GM06990 (cell line): ENCODE data around the gene H6PD.
A peak's percentile ranks its signal among the peaks of the same experiment; 100 is the strongest.

ENCODE experiments used
- DNase-seq: peaks from one replicate; pipeline ENCODE4 v3.0.0-alpha.2; 2011; ENCODE audit not compliant: insufficient read length; ENCODE audit errors: extremely low read depth
- H3K27me3 ChIP-seq: replicated peaks from 2 replicates; pipeline ENCODE4 v1.6.0; 2011; ENCODE audit warnings: low read length; ENCODE audit not compliant: control insufficient read depth, insufficient read depth
- H3K36me3 ChIP-seq: 2 replicates; pipeline ENCODE4 v1.5.1; 2011; ENCODE audit warnings: low read length; ENCODE audit not compliant: control insufficient read depth, insufficient read depth
- H3K4me3 ChIP-seq: replicated peaks from 2 replicates; pipeline ENCODE4 v1.5.1; 2011; ENCODE audit warnings: low read depth, mild to moderate bottlenecking, control low read depth, low read length
- TF ChIP-seq, protein P1 (sequence below): IDR thresholded peaks from 2 replicates; pipeline ENCODE4 v1.5.1; 2011; ENCODE audit warnings: low read length, control low read depth, mild to moderate bottlenecking, inconsistent platforms; ENCODE audit not compliant: insufficient read depth, poor library complexity, severe bottlenecking

Gene H6PD

DNA sequence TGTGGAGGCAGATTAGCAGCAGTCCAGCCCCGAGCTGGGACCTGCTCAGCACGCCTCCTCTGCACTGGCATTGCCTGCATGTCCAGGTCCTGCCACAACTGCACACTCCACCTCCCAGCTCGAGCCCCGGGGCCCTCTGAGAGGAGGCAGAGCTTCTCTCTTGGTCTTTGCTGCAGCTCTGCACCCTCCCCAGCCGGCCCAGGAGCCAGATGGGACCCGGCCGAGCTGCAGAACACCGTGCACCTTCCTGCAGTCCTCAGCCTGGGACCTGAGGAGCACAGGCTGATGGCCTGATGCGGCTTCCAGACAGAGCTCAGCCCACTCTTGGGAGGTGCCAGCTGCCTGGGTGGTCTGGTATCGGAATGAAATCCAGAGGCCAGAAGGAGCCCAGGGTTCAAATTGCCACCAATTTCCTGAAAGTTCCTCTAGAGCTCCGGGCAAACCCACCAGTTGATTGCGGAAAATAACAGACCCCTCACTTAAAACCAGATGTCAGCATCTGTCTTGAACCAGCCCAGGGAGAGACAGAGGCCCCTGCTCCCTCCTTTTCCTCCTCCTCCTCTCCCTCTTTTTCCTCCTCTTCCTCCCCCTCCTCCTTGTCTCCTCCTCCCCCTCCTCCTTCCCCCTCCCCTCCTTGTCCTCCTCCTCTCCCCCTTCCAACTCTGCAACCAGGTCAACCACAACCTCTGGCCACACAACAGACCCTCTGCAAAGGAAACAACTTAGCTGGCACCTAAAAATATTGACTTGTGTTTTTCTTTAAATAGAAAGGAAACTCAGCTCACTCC is 47.5 kb downstream of the H6PD start:
- no peak overlapping the region for H3K4me3 ChIP-seq
- no peak for DNase-seq
- no peaks in the 10 kb centered on the region for H3K36me3 ChIP-seq
- no peaks in the 10 kb centered on the region; the same call in none of the 2 replicates for H3K27me3 ChIP-seq
- TF ChIP-seq, protein P1, sequence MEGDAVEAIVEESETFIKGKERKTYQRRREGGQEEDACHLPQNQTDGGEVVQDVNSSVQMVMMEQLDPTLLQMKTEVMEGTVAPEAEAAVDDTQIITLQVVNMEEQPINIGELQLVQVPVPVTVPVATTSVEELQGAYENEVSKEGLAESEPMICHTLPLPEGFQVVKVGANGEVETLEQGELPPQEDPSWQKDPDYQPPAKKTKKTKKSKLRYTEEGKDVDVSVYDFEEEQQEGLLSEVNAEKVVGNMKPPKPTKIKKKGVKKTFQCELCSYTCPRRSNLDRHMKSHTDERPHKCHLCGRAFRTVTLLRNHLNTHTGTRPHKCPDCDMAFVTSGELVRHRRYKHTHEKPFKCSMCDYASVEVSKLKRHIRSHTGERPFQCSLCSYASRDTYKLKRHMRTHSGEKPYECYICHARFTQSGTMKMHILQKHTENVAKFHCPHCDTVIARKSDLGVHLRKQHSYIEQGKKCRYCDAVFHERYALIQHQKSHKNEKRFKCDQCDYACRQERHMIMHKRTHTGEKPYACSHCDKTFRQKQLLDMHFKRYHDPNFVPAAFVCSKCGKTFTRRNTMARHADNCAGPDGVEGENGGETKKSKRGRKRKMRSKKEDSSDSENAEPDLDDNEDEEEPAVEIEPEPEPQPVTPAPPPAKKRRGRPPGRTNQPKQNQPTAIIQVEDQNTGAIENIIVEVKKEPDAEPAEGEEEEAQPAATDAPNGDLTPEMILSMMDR: no peak

DNA sequence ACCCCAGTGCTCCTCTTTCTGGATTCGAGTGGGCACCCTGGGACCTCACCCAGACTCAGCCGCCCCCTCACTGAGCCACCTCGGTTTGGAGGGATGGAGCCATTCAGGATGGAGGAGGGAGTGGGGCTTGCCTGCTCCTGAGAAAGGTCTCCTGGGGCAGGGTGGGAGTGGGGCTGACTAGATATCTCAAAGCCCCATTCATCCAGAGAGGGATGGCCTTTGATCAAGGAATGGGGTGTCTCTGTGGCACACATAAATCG is 48.1 kb downstream of the H6PD start:
- DNase-seq: no peak
- TF ChIP-seq, protein P1: no peak
- Histone ChIP-seq H3K27me3 (no peaks in the 10 kb centered on the region; the same call in none of the 2 replicates), H3K4me3 (no peak overlapping the region), H3K36me3 (no peaks in the 10 kb centered on the region)

DNA sequence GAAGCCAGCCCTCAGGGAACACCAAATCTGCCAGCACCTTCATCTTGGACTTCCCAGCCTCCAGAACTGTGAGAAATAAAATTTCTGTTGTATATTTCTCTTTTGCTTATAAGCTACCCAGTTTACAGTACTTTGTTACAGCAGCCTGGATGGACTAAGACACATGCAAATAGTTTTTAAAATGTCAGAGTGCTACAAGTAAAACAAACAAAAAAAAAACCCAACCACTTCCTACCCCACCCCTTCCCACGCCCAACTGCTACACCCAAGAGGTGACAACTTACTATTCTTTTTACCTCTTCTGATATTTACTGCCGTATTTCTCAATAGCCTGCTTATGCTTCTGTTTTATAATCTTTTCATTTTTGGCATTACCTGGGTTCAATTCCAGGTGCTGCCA is 49.5 kb downstream of the H6PD start:
- DNase-seq: no peak

DNA sequence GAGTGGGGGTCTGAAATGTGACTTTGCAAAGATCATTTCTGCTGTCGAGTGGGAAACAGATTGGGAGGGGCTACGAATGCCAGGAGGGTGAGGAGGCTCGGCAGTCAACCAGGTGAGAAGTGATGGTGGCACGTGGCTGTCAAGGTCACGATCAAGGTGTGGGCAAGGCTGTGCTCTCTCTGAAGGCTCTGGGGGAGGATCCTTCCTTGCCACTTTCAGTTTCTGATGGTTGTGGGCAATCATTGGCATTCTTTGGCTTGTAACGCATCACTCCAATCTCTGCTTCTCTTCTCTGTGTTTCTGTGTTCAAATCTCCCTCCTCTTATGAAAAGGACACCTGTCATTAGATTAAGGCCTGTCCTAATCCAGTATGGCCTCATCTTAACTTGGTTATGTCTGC is 52.0 kb downstream of the H6PD start:
- TF ChIP-seq, protein P1: no peak
- Histone ChIP-seq H3K36me3 (no peaks in the 10 kb centered on the region), H3K4me3 (no peak overlapping the region), H3K27me3 (no peaks in the 10 kb centered on the region; the same call in none of the 2 replicates)
- no peak for DNase-seq

More for the DNA sequence above, 49.5 kb downstream of the H6PD start:
- Histone ChIP-seq H3K4me3 (no peak overlapping the region), H3K36me3 (no peaks in the 10 kb centered on the region), H3K27me3 (no peaks in the 10 kb centered on the region; the same call in none of the 2 replicates)
- TF ChIP-seq, protein P1: no peak

DNA sequence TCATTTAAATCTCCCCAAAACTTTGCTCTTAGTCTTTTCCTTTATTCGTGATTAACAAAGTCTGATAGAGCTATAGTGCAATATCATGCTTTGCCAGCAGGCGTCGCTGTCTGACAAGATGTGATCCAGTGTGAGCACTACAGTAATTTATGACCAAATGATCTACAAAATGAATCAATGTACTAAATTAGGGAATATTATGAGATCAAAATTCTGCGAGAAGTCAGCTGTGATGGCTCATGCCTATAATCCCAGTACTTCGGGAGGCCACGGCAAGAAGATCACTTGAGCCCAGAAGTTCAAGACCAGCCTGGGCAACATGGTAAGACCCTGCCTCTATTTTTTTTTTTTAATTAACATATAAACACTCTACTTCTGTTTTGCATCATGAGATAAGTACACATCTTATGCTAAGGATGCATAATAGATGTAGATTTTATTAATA is 54.5 kb downstream of the H6PD start:
- no peaks in the 10 kb centered on the region; the same call in 1 of the 2 replicates for H3K27me3 ChIP-seq
- TF ChIP-seq, protein P1: peak; percentile 95
- DNase-seq: no peak
- no peak overlapping the region for H3K4me3 ChIP-seq
- no peaks in the 10 kb centered on the region for H3K36me3 ChIP-seq
